WTC11 (cell line): ENCODE results near the gene NEDD4L. TPM values are rescaled to one million over a fixed set of nuclear protein-coding genes. Genes with fewer than 3 reads are reported as not detected.

ENCODE experiments used
- ATAC-seq: fragments of 200-7000 bp; cut with Tn5 transposase; 2 replicates; pipeline ENCODE4 v1.10.0; 2021; ENCODE audit warnings: mild to moderate bottlenecking, moderate library complexity
- CTCF ChIA-PET: fragments of 300-600 bp; sonication (Branson Sonifier 250); formaldehyde crosslinking; loops from one replicate; lab custom pipeline; 2021; ENCODE audit warnings: antibody characterized with exemption; lab: Charles Lee
- POLR2A ChIA-PET: fragments of 350-600 bp; sonication (Branson Sonifier 250); formaldehyde crosslinking; loops from one replicate; lab custom pipeline; 2021; ENCODE audit warnings: antibody characterized with exemption; lab: Charles Lee
- DNase-seq: peaks from one replicate; pipeline ENCODE4 v3.0.0; 2021; ENCODE audit warnings: low spot score
- H3K27ac Mint-ChIP-seq: 2 replicates; pipeline ENCODE4 v1.8.0; 2021; ENCODE audit warnings: mixed read lengths
- H3K27me3 Mint-ChIP-seq: 2 replicates; pipeline ENCODE4 v1.8.0; 2021; ENCODE audit warnings: low read depth, mild to moderate bottlenecking, moderate library complexity, mixed read lengths
- H3K36me3 Mint-ChIP-seq: 2 replicates; pipeline ENCODE4 v1.8.0; 2021; ENCODE audit warnings: mixed read lengths
- H3K4me1 Mint-ChIP-seq: 2 replicates; pipeline ENCODE4 v1.8.0; 2022; ENCODE audit warnings: mixed read lengths
- H3K4me3 Mint-ChIP-seq: 2 replicates; pipeline ENCODE4 v1.8.0; 2021; ENCODE audit warnings: mild to moderate bottlenecking, moderate library complexity, mixed read lengths
- H3K9me3 Mint-ChIP-seq: 2 replicates; pipeline ENCODE4 v1.8.0; 2021; ENCODE audit warnings: mixed read lengths
- AFF4 ChIP-seq: sonication (generic); formaldehyde crosslinking; IDR thresholded peaks from 2 replicates; pipeline ENCODE4 v1.8.1; 2023; ENCODE audit warnings: mild to moderate bottlenecking, missing genetic modification reagents, borderline replicate concordance
- AR ChIP-seq: fragments of 250-450 bp; sonication (Bioruptor Pico); IDR thresholded peaks from 2 replicates; pipeline ENCODE4 v1.9.0; 2021; ENCODE audit warnings: mild to moderate bottlenecking
- CREB1 ChIP-seq: sonication (generic); formaldehyde crosslinking; IDR thresholded peaks from 2 replicates; pipeline ENCODE4 v1.8.0; 2023; ENCODE audit warnings: mild to moderate bottlenecking, missing genetic modification reagents
- E2F1 ChIP-seq: sonication (generic); formaldehyde crosslinking; IDR thresholded peaks from 2 replicates; pipeline ENCODE4 v1.8.0; 2022; ENCODE audit warnings: mild to moderate bottlenecking, missing genetic modification reagents
- E2F5 ChIP-seq: sonication (generic); formaldehyde crosslinking; IDR thresholded peaks from 2 replicates; pipeline ENCODE4 v1.8.1; 2022; ENCODE audit warnings: mild to moderate bottlenecking, moderate library complexity, missing genetic modification reagents
- FOXP1 ChIP-seq: sonication (generic); formaldehyde crosslinking; IDR thresholded peaks from 2 replicates; pipeline ENCODE4 v1.8.0; 2022; ENCODE audit warnings: missing genetic modification reagents, mild to moderate bottlenecking, moderate library complexity, borderline replicate concordance
- GRHL2 ChIP-seq: fragments of 250-450 bp; sonication (Bioruptor Pico); IDR thresholded peaks from 2 replicates; pipeline ENCODE4 v1.8.0; 2022; ENCODE audit warnings: mild to moderate bottlenecking, moderate library complexity; ENCODE audit not compliant: insufficient replicate concordance, severe bottlenecking
- HMGXB4 ChIP-seq: sonication (generic); formaldehyde crosslinking; IDR thresholded peaks from 2 replicates; pipeline ENCODE4 v1.8.1; 2023; ENCODE audit warnings: mild to moderate bottlenecking, moderate library complexity, missing genetic modification reagents
- KAT7 ChIP-seq: sonication (generic); formaldehyde crosslinking; IDR thresholded peaks from 2 replicates; pipeline ENCODE4 v1.8.1; 2023; ENCODE audit warnings: missing genetic modification reagents, mild to moderate bottlenecking, borderline replicate concordance
- MXD4 ChIP-seq: fragments of 250-450 bp; sonication (Bioruptor Pico); IDR thresholded peaks from 2 replicates; pipeline ENCODE4 v1.8.0; 2021; ENCODE audit warnings: mild to moderate bottlenecking, moderate library complexity, borderline replicate concordance
- NFATC4 ChIP-seq: fragments of 250-450 bp; sonication (Bioruptor Pico); IDR thresholded peaks from 2 replicates; pipeline ENCODE4 v1.9.0; 2021; ENCODE audit warnings: mild to moderate bottlenecking
- NR1H2 ChIP-seq: sonication (generic); formaldehyde crosslinking; IDR thresholded peaks from 2 replicates; pipeline ENCODE4 v1.9.0; 2021; ENCODE audit warnings: mild to moderate bottlenecking, moderate library complexity, missing genetic modification reagents
- PRDM15 ChIP-seq: sonication (generic); formaldehyde crosslinking; IDR thresholded peaks from 2 replicates; pipeline ENCODE4 v1.8.0; 2022; ENCODE audit warnings: missing genetic modification reagents
- RELA ChIP-seq: sonication (generic); formaldehyde crosslinking; IDR thresholded peaks from 2 replicates; pipeline ENCODE4 v1.8.1; 2022; ENCODE audit warnings: missing genetic modification reagents, mild to moderate bottlenecking, borderline replicate concordance
- TEAD1 ChIP-seq: sonication (generic); formaldehyde crosslinking; IDR thresholded peaks from 2 replicates; pipeline ENCODE4 v1.8.0; 2022; ENCODE audit warnings: mild to moderate bottlenecking, missing genetic modification reagents
- ZNF263 ChIP-seq: sonication (generic); formaldehyde crosslinking; IDR thresholded peaks from 2 replicates; pipeline ENCODE4 v1.8.1; 2022; ENCODE audit warnings: low read depth, mild to moderate bottlenecking, moderate library complexity, missing genetic modification reagents
- ZNF671 ChIP-seq: fragments of 250-450 bp; sonication (Bioruptor Pico); IDR thresholded peaks from 2 replicates; pipeline ENCODE4 v1.8.0; 2021; ENCODE audit warnings: mild to moderate bottlenecking
- ZSCAN18 ChIP-seq: fragments of 250-450 bp; sonication (Bioruptor Pico); IDR thresholded peaks from 2 replicates; pipeline ENCODE4 v2.1.2; 2022; ENCODE audit warnings: mild to moderate bottlenecking, moderate library complexity
- total RNA-seq: library from RNA; stranded (reverse); gene quantifications from 3 replicates; pipeline ENCODE4 v1.2.3, GENCODE V29; 2021

NEDD4L gene
- total RNA-seq, 1 experiment from 2014 or later = 88.0 TPM

GRCh38 chr18:58370612-58371011, 326.6 kb downstream of the NEDD4L start (continued):
- TF ChIP-seq NR1H2 (CRISPR knock-in tag) = no peak
- no peak for TF ChIP-seq HMGXB4 (CRISPR knock-in tag)
- TF ChIP-seq ZSCAN18 (CRISPR knock-in tag) = no peak
- no peak for TF ChIP-seq RELA (CRISPR knock-in tag)

- CTCF ChIA-PET = no interaction called here
- no peaks in the 10 kb centered on the region for H3K4me1 Mint-ChIP-seq
- H3K36me3 Mint-ChIP-seq = peaks cover 68% of the 10 kb centered on the region
- ATAC-seq (no peak), DNase-seq (no peak)
- POLR2A ChIA-PET = no interaction called here
- H3K27ac Mint-ChIP-seq = no peak overlapping the region
- H3K27me3 Mint-ChIP-seq = no peaks in the 10 kb centered on the region
- H3K4me3 Mint-ChIP-seq = no peak overlapping the region
- TF ChIP-seq TEAD1 (CRISPR knock-in tag) (no peak), PRDM15 (CRISPR knock-in tag) (no peak), ZNF263 (no peak), AFF4 (no peak), E2F5 (CRISPR knock-in tag) (no peak)
- H3K9me3 Mint-ChIP-seq = no peaks in the 10 kb centered on the region
Measured at GRCh38 chr18:58373481-58373880, 329.5 kb downstream of the NEDD4L start.

- ATAC-seq (no peak), DNase-seq (no peak)
- peaks cover 59% of the 10 kb centered on the region for H3K36me3 Mint-ChIP-seq
- H3K4me3 Mint-ChIP-seq = no peak overlapping the region
- POLR2A ChIA-PET = no interaction called here
- no peaks in the 10 kb centered on the region for H3K9me3 Mint-ChIP-seq
- CTCF ChIA-PET = no interaction called here
- H3K27ac Mint-ChIP-seq = no peak overlapping the region
- H3K4me1 Mint-ChIP-seq = no peaks in the 10 kb centered on the region; the same call in 1 of the 2 replicates
- H3K27me3 Mint-ChIP-seq = no peaks in the 10 kb centered on the region
- TF ChIP-seq CREB1 (CRISPR knock-in tag) (no peak), ZNF671 (CRISPR knock-in tag) (no peak), MXD4 (CRISPR knock-in tag) (no peak), KAT7 (CRISPR knock-in tag) (no peak), E2F1 (CRISPR knock-in tag) (no peak), AR (CRISPR knock-in tag) (no peak), GRHL2 (CRISPR knock-in tag) (no peak), NFATC4 (CRISPR knock-in tag) (no peak), ZNF263 (no peak), FOXP1 (CRISPR knock-in tag) (no peak)
Measured at GRCh38 chr18:58375051-58375450, 331.0 kb downstream of the NEDD4L start.
